Kasumi-1 (cell line): ENCODE measurements around the gene DUSP1.

Source experiments
- DNase-seq, 2 experiments: peaks; one replicate each; lab custom pipeline; 2025; lab: John Stamatoyannopoulos, UW

Gene DUSP1

DNA sequence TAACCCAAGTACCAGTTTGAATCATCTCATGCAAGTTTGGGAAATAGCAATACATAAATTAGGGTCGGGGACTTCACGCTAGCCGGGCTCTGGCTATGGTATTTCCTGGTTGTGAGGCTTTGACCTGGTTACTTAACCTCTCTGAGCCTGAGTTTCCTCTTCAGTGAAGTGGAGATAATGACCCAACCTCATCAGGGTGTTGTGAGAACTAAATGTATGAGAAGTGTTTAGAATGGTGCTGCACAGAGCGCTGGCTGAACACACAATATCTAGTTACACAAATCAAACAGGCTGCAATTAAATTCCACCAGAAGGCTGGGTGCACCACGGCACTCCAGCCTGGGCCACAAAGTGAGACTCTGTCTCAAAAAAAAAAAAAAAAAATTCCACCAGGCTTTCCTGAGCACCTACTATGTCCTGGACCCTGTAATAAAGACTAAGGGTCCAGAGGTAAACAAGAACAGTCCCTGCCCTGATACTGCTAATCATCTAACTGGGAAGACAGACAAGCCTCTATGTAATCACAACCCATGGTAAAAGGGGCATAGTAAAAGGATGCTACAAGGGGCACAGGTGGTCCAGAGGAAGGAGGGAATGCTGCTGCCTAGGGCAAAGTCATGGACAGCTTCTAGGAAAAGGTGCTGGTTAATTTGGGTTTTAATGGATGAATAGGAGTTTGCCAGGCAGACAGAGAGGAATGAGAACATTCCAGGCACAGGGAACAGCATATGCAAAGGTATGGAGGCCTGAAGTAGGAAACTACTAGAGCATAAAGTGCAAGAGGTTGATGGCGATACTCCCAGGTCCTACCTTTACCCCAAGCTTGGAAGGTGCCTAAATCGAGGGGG, 27.7 kb downstream of the DUSP1 start:
- DNase-seq, result no peak

DNA sequence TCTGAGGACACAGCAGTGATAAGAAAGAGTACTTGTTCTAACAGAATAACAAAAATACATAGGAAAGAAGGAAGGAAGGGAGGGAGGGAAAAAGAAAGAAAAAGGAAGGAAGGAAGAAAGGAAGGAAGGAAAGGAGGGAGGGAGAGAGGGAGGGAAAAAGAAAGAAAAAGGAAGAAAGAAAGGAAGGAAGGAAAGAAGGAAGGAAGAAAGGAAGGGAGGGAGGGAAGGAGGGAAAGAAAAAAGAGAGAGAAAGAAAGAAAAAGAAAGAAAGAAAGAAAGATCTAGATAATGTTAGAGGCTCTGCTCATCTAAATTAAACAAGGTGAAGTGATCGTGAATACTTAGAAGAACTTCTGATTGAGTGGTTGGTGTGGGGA, 29.8 kb downstream of the DUSP1 start:
- no peak for DNase-seq

DNA sequence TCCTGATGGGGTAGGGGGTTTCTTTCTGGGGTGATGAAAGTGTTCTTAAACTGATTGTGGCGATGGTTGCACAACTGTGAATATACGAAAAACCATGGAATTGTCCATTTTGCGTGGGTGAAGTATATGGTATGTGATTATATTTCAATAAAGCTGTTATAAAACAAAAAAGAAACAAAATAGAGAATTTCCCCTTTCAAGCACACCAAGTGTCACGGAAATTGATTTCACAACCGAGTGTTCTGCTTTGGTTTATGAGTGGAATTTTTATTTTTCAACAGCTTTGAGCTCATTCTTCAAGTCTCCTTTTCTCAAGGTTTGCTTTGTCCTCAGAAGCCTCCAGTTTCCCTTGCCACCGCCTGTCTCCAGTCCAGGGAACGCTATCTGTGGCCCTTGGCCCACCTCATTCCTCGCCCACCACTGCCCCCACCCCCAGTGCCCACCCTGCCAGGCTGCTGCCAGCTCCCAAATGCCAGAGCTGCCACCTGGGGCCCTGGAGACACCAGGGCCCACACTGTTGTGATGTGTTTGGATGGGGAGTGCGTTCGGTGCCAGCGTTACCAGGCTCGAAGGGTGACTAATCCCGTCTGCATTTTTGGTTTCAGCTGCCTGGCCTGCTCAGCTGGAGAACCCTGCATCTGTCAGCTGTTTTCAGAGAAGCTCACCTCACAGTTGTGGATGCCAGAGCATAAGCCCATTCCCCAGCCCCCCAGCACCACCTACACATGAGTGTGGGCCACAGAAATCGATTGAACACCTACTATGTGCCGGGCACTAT, 30.4 kb downstream of the DUSP1 start:
- no peak for DNase-seq

DNA sequence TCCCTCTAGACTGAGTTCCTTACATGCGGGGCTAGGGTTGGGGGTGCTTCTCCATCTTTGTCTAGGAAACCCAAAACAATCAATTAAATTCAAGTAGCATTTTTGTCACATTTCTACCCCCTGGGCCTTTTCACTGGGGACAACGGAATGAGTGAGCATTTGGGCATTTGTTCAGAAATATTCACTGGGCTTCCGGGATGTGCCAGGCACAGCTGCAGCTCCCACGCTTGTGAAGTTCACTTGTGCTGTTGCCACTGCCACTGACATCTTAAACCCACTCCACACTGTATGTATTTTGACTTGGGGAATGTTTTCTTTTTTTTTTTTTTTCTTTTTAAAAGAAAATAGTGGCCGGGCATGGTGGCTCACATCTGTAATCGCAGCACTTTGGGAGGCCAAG, 31.6 kb downstream of the DUSP1 start:
- no peak for DNase-seq

DNA sequence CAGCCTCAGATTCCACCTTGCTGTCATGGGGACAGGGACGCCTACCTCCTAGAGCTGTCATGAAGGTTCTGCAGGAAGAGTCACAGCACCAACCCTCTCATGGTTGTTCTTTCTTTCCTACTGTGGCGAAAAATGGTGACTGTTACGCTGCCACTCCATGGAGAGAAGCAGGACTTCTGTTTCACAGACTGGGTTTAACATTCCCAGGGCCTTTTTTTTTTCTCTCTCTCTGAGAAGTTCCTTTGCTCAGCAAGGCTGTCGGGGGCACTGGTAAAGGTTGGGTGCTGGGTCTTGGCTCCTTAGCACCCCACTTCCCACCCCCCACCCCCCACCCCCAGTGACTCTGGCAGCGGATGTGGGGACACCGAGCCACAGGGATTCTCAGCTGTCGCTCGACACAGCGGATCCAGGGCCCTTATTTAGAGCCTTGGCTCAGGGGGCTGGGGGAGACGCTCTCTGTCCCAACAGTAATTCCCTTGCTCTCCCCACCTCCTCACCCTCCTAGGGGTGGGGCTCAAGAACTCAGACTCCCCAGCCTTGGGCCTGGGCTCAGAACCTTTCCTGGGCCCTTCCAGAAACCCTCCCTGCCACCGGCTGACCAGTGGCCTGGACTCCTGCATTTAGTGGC, 34.4 kb downstream of the DUSP1 start:
- DNase-seq, result no peak

DNA sequence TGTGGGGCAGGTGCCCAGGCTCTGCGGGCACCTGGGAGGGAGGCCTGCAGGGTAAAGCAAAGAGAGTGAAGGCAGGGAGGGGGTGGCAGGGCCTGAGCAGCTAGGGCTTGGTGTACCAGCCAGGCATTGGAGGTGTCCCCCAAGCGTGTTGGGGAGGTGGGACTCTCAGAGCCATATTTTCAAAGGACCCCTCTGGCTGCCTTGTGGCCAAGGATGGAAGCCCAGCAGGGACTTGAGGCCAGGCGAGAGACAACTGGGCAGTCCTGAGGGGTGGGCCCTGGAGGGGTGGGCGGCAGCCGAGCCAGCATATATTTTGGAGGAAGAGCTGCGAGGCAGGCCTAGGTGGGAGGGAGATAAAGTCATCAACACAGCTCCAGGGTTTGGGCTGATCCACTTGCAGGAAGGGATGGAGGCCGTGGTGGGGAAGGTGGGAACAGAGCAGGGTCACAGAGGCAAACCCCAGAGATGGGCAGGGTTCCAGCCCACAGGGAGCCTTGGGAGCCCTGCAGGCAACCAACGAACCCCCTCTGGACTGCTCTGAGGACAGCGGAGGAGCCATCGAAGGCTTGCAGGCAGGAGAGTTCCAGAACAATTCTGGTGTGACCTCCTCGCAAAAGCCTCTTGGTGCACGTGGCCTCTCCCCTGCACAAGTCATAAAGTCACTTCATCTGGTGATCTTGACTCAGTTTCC, 35.7 kb downstream of the DUSP1 start:
- DNase-seq, result no peak

DNA sequence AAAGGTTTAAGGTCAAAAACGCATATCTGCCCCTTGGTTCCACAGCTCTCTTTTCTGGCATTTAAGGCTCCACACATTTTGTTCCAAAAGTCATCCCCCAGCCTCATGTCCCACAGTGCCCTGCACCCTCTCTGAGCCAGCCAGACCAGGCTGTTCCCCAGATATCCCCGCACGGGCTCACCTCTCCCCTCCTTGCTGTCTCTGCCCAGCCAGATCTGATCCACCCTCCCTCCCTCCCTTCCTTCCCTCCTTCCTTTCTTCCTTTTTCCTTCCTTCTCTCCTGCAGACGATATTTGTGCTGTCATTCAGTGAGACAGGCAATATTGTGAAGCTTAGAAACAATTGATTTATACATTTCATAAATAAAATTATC, 37.0 kb downstream of the DUSP1 start:
- no peak for DNase-seq

DNA sequence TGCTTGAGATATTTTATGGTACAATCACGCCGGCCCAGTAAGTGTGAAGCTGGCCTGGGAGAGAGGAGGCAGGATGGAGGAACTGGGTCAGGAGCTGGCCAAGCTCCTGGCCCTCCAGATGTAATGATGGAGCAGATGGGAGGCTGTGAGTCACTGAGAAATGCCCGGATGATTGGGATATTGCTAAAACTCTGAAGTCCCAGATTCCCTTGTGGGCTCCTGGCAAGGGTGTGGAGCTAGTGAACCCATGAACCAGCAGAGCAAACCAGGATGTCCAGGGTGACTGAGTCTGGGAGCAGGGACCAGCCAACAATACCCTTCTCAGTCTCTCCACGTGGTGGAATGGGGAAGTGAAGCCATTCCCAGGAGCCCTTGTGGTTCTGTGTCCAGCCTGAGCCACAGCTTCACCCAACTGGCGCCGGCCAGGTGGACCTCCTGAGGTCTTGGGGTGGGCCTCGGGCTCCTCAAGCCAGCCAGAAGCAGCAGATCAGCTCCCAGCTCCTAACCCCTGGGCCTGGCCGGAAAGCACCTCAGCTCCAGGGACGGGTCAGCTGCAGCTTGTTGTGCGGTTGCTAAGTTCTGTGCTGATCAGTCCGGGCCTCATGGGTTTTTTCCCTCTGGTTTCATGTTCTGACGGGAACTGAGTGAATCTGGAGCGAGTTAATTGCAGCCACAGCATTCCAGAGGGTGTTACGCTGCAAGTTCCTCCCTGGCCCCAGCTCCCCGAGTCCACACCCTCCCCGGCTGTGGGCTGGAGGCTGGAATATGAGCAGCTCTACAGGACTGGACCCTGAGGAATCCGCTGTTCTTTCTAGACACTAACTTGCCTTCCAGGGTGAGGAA, 37.6 kb downstream of the DUSP1 start:
- no peak for DNase-seq

DNA sequence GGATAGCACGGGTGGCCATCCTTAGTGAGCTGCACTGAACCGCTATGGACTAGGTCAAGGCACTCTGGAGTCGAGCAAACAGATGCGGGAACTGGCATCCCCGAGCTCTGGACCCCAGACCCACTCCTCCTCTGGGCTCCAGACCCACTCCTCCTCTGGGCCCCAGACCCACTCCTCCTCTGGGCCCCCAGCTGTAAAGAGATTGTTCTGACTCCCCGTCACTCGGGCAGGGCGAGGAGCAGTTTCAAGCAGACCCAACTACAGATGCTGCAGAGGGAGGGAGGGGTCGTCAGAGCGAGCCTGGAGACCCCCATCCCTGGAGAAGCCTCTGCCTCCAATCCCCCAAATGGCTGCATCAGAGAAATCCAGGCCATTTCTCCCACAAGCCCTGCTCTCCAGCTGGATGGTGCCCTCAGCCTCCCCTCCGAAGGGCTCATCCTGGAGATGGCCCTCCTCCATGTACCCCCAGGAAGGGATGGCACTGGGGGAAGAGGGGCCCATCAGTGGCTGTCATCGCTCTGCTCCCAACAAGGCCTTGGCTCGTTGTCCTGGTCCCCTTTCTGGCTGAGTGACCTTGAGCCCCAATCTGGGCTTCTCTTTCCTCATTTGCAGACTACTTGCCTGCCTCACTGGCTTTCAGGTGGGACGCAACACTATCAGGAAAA, 38.7 kb downstream of the DUSP1 start:
- no peak for DNase-seq

DNA sequence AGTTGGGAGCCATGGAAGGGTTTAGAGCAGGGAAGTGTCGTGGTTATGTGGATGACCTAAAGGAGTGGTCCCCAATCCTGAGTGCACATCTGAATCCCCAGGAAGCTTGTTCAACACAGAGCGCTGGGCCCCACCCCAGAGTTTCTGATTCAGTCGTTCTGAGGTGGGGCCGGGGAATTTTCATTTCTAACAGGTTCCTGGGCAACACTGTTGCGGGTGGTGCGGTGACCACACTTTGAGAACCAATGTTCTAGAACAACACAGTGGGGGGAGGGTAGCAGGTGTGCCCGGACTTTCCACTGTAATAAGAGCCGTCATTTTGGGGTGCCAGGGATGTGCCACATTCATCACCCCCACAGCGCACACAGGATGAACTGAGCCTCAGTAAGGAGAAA, 39.3 kb downstream of the DUSP1 start:
- DNase-seq, result no peak

DNA sequence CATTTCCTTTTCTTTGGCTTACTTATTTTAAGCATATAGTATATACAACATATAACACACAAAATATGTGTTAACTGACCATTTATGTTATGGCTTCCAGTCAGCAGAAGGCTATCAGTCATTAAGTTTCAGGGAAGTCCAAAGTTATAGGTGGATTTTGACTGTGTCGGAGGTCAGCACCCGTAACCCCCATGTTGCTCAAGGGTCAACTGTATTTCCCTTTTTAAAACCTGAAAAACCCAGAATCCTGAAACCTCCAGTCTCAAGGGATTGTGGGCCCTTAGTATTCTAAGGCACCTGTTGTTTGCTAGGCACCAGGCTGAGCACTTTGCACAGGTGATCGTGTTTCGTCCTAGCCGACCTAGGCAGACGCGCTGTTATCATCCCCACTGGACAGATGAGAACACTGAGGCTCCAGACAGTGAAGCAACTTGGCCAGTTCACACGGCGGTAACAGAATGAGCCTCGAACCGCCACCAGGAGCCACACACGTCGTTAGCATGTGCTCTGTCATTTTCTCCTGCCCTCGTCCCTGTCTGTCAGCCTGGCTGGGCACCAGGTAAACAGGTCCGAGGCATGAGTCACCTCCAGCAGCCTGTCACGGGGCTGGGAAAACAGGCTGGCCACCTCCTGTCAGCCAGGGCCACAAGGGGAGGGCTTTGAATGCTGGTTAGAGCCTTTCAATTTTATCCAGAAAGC, 39.9 kb downstream of the DUSP1 start:
- DNase-seq, result no peak

DNA sequence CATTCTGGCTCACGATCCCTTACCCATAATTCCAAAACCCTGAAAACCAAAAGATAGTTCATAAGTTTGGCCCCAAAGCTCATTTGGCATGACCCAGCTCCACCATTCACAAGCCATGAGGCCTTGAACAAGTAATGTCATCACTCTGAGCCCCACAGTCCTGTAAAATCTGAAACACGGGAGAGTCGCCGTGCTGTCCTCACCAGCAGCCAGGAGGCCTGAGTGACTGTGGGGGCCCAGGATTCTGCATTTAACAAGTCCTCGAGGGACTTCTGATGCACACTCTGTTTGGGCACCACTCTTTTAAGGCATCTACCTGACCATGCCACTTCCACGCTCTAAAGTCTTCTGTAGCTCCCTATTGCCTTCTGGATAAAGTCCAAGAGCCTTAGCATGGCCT, 40.8 kb downstream of the DUSP1 start:
- no peak for DNase-seq

DNA sequence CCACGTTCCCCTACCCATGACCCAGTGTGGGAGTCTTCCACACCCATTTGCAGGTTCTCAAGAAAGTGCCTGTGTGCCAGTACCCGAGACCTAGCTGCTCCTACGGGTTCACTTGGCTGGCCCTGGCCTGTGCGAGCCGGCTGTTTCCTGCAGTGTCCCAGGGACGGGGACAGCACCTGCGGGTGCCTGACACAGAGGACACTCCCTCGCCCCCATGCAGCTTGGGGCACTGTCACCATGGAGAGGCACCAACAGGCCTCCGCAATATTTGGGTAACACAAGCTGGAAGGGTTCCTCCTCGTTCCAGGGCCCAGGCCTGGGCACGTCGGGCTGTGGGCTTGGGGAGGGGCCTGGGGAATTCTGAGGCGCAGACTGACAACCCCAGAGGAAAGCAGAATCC, 41.4 kb downstream of the DUSP1 start:
- no peak for DNase-seq

DNA sequence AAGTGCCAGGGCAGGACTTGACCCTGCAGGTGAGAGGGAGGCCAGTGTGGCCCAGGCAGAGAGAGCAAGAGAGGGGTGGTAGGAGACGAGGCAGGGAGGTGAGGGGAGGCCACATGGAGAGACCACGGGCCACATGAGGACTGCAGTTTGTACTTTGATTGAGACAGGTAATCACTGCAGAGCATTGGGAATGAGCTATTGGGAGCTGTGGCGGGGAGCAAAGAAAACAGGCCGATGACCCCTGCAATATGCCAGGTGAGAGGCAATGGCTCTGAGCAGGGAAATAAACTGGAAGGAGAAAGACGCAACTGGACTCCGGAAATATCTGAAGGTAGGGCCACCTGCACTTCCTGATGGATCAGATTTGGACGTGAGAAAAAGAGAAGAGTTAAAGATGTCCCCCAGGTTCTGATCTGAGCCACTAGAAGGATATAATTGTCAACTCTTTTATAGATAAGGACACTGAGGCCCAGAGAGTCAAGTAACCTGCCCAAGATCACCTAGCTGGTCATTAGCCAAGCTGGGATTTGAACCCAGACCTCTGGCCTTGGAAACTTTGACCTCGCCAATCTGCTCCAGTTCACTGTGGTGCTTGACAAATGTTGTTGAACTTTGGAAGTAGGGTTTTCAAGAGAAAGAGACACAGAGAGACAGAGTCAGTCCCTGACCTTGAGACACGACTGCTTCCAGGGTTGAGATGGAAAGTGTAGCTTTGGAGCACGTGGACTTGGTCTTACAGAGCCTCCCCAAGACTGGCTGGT, 42.3 kb downstream of the DUSP1 start:
- no peak for DNase-seq

DNA sequence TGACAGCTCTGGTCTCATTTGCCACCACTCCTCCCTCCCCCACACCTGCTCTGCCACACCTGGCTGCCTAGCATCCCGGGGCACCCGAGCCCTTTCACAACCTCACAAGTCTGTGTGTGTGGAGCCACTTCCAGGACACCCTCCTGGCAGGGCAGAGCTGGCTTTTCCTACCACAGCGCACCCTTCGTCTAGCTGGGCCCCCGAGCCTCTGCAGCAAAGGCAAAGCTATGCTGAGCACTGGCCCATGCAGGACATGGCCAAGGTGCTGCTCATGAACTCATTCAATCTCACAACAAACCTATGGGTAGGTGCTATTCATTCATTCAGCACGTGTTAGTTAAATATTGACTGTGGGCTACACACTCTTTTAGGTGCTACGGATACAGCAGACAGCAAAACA, 43.4 kb downstream of the DUSP1 start:
- DNase-seq, result no peak

DNA sequence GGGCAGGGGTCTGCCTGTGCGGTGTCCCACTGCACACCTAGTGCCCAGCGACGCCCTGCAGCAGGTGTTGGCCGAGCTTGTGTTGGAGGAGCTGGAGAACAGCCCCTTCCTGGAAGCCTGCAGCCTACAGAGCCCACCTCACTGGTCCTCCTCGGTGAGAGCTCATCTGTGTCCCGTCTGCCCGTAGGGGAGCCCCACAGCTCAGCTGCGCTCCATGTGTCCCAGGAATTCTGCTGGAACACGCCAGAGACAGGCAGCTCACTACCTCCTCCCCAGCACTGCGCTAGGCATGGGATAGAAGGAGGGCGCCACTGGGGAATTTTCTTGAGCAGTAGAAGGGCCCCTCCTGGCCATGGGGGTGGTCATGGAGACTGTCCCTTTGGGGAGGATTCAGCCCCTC, 44.0 kb downstream of the DUSP1 start:
- DNase-seq, result no peak

DNA sequence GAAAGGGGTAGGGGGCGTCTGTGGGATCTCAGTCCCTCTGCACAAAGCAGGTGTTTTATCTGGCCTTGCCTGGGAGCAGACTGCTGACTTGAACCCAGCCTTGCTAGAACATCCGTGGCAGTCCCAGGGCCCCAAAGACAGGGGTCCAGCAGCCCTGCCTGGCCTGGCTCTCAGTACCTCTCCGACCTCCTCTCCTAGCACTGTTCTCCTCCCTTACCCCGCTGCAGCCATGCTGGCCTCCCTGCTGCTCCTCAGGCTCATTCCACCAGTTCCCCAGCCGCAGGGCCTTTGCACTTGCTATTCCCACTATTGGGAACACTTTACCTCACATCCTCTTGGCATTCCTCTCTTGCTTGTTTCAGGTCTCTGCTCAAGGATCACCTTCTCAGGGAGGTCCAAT, 45.2 kb downstream of the DUSP1 start:
- DNase-seq, result no peak

DNA sequence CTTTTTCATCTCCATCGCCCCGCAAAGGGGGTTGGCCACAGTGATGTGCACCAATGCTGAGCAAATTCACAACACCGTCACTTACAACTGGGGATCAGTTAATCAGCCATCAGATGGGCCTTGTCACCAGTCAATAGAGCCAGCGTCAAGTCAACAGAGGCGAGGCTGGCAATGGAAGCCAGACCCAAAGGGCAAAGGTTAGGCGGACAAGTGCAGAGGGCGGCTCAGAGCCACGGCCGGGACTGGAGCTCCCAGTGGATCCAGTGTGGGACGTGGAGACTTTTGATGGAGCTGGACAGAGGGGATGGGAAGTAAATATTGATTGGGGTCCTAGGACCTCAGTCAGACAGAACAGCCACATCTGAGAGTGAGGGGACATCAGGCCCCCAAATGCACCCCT, 45.7 kb downstream of the DUSP1 start:
- DNase-seq, result no peak
